GM12892 (cell line): Measurements from ENCODE around the gene EXD3.
A peak's percentile ranks its signal among the peaks of the same experiment; 100 is the strongest.

Experiments used
- DNase-seq: peaks from one replicate; pipeline ENCODE4 v3.0.0; 2011; ENCODE audit not compliant: insufficient read length
- FAIRE-seq: peaks from 2 replicates; lab custom pipeline; 2011; peaks lifted over from hg19 to GRCh38; lab: Jason Lieb, UNC
- POLR2A ChIP-seq: IDR thresholded peaks from 2 replicates; pipeline ENCODE4 v1.6.1; 2011; ENCODE audit warnings: low read depth, low read length, control low read depth
- POLR2AphosphoS5 ChIP-seq: IDR thresholded peaks from 2 replicates; pipeline ENCODE4 v1.6.1; 2011; ENCODE audit warnings: low read depth, low read length, control low read depth
- TAF1 ChIP-seq: IDR thresholded peaks from 2 replicates; pipeline ENCODE4 v1.6.1; 2011; ENCODE audit warnings: low read depth, mild to moderate bottlenecking, control low read depth, low read length, borderline replicate concordance

Gene EXD3

GRCh38 chr9:137280474-137281344, 142.3 kb downstream of the EXD3 start:
- TF ChIP-seq POLR2AphosphoS5 (no peak), TAF1 (no peak), POLR2A (no peak)
- no peak for DNase-seq
- FAIRE-seq: no peak

DNA sequence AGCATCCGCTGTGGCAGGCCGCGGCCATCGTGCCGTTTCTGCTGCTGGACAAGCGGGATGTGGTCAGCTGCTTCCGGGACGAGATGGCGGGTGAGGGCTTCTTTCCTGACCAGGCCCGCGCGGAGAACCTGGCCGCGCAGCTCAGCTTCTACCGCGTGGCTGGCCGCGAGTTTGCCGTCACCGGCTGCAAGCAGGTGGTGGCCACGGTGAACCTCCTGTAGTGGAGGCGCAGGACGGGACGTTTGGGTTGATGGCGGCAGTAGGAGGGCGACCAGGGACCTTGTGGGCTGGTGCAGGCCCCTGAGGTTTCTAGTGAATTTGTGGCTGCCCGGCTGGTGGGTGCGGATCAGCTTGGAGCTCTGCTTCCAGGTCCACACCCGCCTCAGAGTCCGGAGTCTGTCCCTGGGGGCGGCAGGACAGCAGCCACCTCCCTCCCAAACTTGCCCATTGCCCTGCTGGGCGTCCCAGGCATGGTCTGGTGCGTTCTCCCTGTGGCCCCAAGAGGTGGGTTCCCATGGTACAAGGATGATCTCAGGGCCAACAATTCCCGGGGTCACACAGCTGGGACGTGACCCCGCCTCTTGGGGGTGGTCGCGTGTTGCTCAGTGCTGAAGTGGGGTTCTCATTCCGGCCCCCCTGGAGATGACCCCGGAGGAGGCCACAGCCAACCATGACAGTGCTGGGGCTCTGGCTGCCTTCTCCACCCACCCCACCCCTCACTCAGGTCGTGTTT, 143.1 kb downstream of the EXD3 start:
- no peak for DNase-seq
- no peak for FAIRE-seq
- no peak for TF ChIP-seq TAF1

- no peak for FAIRE-seq
- DNase-seq: no peak
- TF ChIP-seq POLR2AphosphoS5 (no peak), TAF1 (no peak), POLR2A (no peak)
Observed at GRCh38 chr9:137278721-137279711, 143.9 kb downstream of the EXD3 start.

GRCh38 chr9:137278061-137278701, 144.8 kb downstream of the EXD3 start:
- TF ChIP-seq TAF1 (no peak), POLR2A (no peak), POLR2AphosphoS5 (no peak)
- FAIRE-seq: peak; percentile 24
- no peak for DNase-seq

GRCh38 chr9:137277329-137278041, 145.5 kb downstream of the EXD3 start, which contains the start of gene TOR4A:
TOR4A (plus strand) TSS chr9:137277726; CDS start chr9:137278690, 964 bp downstream.
- TF ChIP-seq POLR2AphosphoS5 (peak; percentile 77), TAF1 (no peak), POLR2A (peak; percentile 69)
- DNase-seq (peak; percentile 91), FAIRE-seq (peak; percentile 92)

GRCh38 chr9:137276473-137277328, 146.3 kb downstream of the EXD3 start:
- no peak for FAIRE-seq
- no peak for DNase-seq
- TF ChIP-seq TAF1: no peak
- TF ChIP-seq POLR2AphosphoS5: no peak
- no peak for TF ChIP-seq POLR2A

DNA sequence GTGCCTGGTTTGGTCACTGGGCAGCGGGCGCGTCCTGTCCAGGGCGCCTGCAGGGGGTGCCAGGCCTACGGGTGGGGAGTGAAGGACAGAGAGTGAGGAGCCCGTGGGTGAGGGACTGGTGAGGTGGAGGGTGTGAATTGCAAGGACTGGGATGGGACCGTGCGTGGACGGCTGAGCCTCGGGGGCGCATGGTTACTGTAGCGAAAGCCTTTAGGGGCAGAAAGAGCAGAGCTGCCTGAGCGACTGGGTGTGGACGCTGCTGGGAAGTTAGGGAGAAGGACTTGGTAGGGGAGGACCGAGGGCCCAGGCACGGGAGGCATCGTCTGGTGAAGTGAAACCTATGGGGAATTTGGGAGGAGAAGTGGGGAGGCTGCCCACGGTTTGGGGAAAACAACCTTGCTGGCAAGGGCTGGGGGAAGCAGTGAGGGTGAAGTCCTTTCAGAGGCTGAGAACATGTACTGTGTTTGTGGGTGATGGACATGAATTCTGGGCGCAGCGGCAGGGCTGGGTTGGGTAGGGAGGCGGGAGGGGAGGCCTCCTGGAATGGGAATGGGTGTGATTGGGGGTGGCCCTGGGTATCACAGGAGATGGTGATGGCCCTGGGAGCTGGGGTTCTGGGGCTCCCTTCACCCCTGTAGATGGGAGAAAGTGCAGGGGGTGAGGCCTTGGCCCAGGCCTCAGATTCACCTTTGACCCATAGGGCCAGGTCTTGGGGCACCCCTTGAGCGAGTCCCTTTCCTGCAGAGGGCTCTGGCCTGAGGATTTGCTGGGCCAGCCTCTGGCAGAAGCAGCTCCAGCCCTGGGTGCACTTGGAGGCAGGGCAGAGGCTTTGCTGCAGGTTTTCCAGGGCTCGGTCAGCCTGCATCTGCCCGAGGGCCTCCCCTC, 147.1 kb downstream of the EXD3 start:
- no peak for TF ChIP-seq TAF1
- no peak; the same call in 1 of the 2 replicates for TF ChIP-seq POLR2AphosphoS5
- TF ChIP-seq POLR2A: no peak
- FAIRE-seq: no peak
- DNase-seq: no peak

GRCh38 chr9:137275203-137275587, 147.8 kb downstream of the EXD3 start:
- TF ChIP-seq TAF1: no peak
- TF ChIP-seq POLR2AphosphoS5: no peak
- TF ChIP-seq POLR2A: no peak
- DNase-seq (no peak), FAIRE-seq (no peak)

GRCh38 chr9:137273611-137274320, 149.2 kb downstream of the EXD3 start:
- TF ChIP-seq POLR2AphosphoS5 (no peak), POLR2A (no peak), TAF1 (no peak)
- FAIRE-seq (no peak), DNase-seq (no peak)
